Fibroblast of mammary gland (primary cell): ENCODE results near the gene METTL17.

ENCODE experiments used
- DNase-seq: peaks from one replicate; pipeline ENCODE4 v3.0.0-alpha.2; 2010; ENCODE audit warnings: low read depth
- H3K4me3 ChIP-seq: 2 replicates; pipeline ENCODE4 v1.5.1; 2011; ENCODE audit warnings: low read depth, mild to moderate bottlenecking, low read length, moderate library complexity; ENCODE audit not compliant: control insufficient read depth
- TF ChIP-seq, protein P1 (sequence below): conservative IDR thresholded peaks from 2 replicates; pipeline ENCODE4 v1.5.1; 2011; ENCODE audit warnings: low read depth, low read length, inconsistent platforms; ENCODE audit not compliant: control insufficient read depth, insufficient read depth

The METTL17 gene

DNA sequence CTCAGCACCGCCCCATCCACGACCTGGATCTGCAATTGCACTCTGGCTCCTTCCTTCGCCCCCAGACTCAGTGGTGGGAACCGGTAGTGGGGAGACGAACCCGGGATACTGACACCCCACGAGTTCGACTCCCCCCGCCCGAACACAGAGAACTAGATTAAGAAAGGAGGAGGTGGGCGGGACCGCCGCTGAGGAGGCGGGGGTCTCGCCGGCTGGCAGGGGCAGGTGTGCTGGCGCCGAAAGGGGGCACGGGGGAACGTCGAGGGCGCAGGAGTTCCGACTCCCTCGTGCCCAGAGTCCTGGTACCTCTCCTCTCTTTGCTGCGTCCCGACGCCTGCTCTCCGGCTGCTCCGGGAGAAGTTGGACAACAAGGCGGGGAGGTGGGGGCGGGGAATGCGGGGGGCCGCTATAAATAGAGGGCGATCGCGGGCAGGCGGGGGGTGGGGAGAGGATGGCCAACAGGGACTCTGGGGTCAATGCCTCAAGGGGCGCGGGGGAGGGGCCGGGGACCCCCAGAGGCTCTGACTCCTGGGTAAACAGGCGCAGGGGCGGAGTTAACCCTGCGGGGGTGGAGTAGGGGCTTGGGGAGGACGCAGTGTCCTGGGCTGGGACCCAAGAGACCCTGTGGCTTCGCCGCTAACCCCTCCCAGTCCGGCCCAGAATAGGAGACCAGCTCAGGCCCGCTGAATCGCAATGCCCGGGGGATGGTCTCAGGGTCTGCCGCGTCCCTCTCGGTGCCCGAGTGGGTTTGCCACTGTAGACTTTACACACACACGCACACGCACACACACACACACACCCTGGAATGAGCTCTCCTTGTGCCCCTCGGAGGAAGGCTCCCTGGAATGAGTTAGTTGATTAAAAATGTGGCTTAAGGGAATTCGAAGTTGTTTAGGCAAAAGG, 35.8 kb downstream of the METTL17 start:
- H3K4me3 ChIP-seq: peak overlapping the region; percentile 26
- TF ChIP-seq, protein P1, sequence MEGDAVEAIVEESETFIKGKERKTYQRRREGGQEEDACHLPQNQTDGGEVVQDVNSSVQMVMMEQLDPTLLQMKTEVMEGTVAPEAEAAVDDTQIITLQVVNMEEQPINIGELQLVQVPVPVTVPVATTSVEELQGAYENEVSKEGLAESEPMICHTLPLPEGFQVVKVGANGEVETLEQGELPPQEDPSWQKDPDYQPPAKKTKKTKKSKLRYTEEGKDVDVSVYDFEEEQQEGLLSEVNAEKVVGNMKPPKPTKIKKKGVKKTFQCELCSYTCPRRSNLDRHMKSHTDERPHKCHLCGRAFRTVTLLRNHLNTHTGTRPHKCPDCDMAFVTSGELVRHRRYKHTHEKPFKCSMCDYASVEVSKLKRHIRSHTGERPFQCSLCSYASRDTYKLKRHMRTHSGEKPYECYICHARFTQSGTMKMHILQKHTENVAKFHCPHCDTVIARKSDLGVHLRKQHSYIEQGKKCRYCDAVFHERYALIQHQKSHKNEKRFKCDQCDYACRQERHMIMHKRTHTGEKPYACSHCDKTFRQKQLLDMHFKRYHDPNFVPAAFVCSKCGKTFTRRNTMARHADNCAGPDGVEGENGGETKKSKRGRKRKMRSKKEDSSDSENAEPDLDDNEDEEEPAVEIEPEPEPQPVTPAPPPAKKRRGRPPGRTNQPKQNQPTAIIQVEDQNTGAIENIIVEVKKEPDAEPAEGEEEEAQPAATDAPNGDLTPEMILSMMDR: no peak
- no peak for DNase-seq

- TF ChIP-seq, protein P1: no peak
- no peak overlapping the region for H3K4me3 ChIP-seq
- DNase-seq: no peak
Measured at GRCh38 chr14:21026274-21026987, 36.7 kb downstream of the METTL17 start.

DNA sequence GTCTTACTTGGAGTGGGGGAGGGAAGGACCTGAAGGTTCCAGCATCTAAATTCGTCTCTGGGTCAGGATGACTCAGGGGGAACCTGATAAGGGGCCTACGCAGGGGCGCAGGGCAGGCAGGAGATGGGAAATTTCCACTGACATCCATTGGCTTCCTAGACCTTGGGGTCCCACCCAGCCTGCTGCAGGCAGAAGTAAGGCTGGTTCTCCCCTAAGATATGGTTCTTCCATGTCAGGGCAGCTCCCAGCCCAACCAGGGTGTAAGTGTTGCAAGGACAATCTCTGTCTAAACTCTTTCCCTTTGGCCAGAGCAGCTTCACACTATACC, 37.2 kb downstream of the METTL17 start:
- TF ChIP-seq, protein P1: no peak
- H3K4me3 ChIP-seq: no peak overlapping the region
- no peak for DNase-seq

- no peak for DNase-seq
- no peak within 1 kb of the TSS for H3K4me3 ChIP-seq
- TF ChIP-seq, protein P1: no peak
Measured at GRCh38 chr14:21029917-21030316, 40.1 kb downstream of the METTL17 start, which contains the start of gene TPPP2. Gene TPPP2 (plus strand): TSS chr14:21030217. CDS start chr14:21030582, 365 bp downstream.

DNA sequence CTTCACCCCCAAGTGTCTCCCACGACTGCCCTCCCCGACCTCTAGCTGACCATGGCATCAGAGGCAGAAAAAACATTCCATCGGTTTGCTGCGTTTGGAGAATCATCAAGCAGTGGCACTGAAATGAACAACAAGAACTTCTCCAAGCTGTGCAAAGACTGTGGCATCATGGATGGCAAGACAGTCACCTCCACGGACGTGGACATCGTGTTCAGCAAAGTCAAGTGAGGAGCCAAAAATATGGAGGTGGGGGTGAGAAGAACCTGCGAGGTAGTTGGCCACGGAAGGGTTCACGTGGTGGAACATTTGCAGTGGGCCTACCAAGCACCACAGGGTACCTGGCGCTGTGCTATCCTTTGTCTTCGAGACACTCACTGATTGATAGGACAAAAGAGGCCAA, 40.8 kb downstream of the METTL17 start:
- TF ChIP-seq, protein P1: no peak
- DNase-seq: no peak
- no peak overlapping the region for H3K4me3 ChIP-seq

DNA sequence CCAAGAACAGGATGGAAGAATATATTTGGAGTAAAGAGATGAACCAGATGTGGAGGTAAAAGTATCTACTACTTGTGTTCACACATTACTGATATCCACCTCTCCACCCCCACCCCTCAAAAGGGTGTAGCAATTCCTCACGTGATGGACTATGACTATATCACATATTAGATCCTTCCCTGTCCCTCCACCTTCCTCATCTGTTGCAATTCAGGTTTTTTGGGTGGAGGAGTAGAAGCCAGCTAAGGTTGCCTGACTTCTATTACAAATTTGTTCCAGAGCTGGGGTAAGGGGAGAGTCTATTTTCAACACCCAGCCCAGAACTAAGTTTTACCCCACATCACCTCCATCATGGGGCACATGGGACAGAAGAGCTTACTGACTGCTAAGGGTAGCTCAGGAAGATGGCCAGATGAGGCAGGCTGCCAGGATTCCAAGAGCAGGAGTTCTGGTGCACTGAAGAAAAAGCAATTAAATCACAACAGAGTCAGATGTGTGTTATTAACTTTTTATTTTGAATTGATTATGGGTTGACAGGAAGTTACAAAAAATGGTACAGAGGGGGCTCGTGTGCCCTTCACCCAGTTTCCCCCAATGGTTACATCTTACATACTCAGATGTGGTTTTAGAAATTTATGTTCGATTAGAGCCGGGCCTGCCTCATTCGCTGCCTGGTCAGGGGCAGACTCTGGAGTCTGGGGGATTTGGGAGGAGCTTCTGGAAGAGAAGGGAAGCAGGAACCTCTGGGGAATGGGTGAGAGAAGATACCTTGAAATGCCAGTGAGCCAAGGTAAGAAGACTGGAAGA, 42.7 kb downstream of the METTL17 start:
- DNase-seq: no peak
- H3K4me3 ChIP-seq: no peak overlapping the region
- TF ChIP-seq, protein P1: no peak
